Neural progenitor cell (in vitro differentiated cells): ENCODE results near the gene PCDHB16.
"Not testable (repeated sequence)": the region's sequence is repeated elsewhere in the genome, so short reads cannot be mapped to it uniquely, and the experiment has no call there.

Source experiments
- EZH2 ChIP-seq: fragments of 200-600 bp; sonication (generic); IDR thresholded peaks from 2 replicates; pipeline ENCODE4 v1.6.1; 2017; ENCODE audit warnings: antibody characterized with exemption, mild to moderate bottlenecking, moderate library complexity
- TF ChIP-seq, protein P1 (sequence below): fragments of 200-600 bp; sonication (generic); IDR thresholded peaks from 2 replicates; pipeline ENCODE4 v1.5.1; 2017; ENCODE audit warnings: antibody characterized with exemption, mild to moderate bottlenecking

DNA sequence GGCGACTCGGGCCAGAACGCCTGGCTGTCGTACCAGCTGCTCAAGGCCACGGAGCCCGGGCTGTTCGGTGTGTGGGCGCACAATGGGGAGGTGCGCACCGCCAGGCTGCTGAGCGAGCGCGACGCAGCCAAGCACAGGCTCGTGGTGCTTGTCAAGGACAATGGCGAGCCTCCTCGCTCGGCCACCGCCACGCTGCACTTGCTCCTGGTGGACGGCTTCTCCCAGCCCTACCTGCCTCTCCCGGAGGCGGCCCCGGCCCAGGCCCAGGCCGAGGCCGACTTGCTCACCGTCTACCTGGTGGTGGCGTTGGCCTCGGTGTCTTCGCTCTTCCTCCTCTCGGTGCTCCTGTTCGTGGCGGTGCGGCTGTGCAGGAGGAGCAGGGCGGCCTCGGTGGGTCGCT, 12.1 kb downstream of the PCDHB16 start:
- TF ChIP-seq, protein P1, sequence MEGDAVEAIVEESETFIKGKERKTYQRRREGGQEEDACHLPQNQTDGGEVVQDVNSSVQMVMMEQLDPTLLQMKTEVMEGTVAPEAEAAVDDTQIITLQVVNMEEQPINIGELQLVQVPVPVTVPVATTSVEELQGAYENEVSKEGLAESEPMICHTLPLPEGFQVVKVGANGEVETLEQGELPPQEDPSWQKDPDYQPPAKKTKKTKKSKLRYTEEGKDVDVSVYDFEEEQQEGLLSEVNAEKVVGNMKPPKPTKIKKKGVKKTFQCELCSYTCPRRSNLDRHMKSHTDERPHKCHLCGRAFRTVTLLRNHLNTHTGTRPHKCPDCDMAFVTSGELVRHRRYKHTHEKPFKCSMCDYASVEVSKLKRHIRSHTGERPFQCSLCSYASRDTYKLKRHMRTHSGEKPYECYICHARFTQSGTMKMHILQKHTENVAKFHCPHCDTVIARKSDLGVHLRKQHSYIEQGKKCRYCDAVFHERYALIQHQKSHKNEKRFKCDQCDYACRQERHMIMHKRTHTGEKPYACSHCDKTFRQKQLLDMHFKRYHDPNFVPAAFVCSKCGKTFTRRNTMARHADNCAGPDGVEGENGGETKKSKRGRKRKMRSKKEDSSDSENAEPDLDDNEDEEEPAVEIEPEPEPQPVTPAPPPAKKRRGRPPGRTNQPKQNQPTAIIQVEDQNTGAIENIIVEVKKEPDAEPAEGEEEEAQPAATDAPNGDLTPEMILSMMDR: not testable (repeated sequence)
- not testable (repeated sequence) for TF ChIP-seq EZH2
